ENCODE results near the gene SMARCB1.

SMARCB1 gene

GRCh38 chr22:23779731-23780130 is 7.0 kb upstream of the SMARCB1 start:
- H3K36me3 Mint-ChIP-seq = no peaks in the 10 kb centered on the region
- no peak for DNase-seq
- H3K4me3 Mint-ChIP-seq = no peak overlapping the region
- H3K27ac Mint-ChIP-seq = no peak overlapping the region
- H3K9me3 Mint-ChIP-seq = no peaks in the 10 kb centered on the region
- CTCF ChIA-PET = no interaction called here
- H3K27me3 Mint-ChIP-seq = peaks cover 20% of the 10 kb centered on the region
- peaks cover 10% of the 10 kb centered on the region for H3K4me1 Mint-ChIP-seq

DNA sequence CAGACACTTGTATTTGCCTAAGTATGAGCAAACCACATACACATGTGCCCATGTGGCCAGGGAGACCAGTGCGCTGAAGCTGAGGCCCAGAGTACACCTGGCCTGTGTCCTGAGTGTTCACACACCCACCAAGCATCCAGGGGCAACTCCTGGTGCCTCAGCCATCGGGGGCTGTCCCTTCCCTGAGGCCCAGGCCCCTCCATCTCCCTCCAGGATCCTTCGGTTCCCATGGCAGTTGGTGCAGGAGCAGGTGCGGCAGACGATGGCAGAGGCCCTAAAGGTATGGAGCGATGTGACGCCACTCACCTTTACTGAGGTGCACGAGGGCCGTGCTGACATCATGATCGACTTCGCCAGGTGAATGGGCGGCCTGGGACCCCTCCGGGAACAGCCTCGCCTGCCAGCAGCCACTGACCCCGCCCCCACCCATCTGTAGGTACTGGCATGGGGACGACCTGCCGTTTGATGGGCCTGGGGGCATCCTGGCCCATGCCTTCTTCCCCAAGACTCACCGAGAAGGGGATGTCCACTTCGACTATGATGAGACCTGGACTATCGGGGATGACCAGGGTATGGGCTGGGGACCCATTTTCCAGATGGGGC is 6.5 kb upstream of the SMARCB1 start:
- Mint-ChIP-seq H3K27me3 (peaks cover 15% of the 10 kb centered on the region), H3K9me3 (no peaks in the 10 kb centered on the region)

GRCh38 chr22:23781065-23781464 is 5.7 kb upstream of the SMARCB1 start:
- H3K36me3 Mint-ChIP-seq = no peaks in the 10 kb centered on the region
- CTCF ChIA-PET = interaction anchor here (0.6 to 1.6 kb wide), 2 partner anchors 10 to 22 kb away, joined by 3 to 4 read pairs; no protein-coding TSS in a partner anchor
- no peak overlapping the region for H3K4me3 Mint-ChIP-seq
- H3K9me3 Mint-ChIP-seq = no peaks in the 10 kb centered on the region
- peaks cover 7% of the 10 kb centered on the region for H3K27me3 Mint-ChIP-seq
- no peak overlapping the region for H3K27ac Mint-ChIP-seq
- peaks cover 14% of the 10 kb centered on the region for H3K4me1 Mint-ChIP-seq
- no peak for DNase-seq

More for the DNA sequence above, 6.5 kb upstream of the SMARCB1 start:
- no peak overlapping the region for H3K4me3 Mint-ChIP-seq
- H3K36me3 Mint-ChIP-seq = no peaks in the 10 kb centered on the region
- CTCF ChIA-PET = interaction anchor here (1.6 kb wide), 1 partner anchor 9 kb away, joined by 4 read pairs; no protein-coding TSS in a partner anchor
- H3K27ac Mint-ChIP-seq = no peak overlapping the region
- peaks cover 10% of the 10 kb centered on the region for H3K4me1 Mint-ChIP-seq
- no peak for DNase-seq

DNA sequence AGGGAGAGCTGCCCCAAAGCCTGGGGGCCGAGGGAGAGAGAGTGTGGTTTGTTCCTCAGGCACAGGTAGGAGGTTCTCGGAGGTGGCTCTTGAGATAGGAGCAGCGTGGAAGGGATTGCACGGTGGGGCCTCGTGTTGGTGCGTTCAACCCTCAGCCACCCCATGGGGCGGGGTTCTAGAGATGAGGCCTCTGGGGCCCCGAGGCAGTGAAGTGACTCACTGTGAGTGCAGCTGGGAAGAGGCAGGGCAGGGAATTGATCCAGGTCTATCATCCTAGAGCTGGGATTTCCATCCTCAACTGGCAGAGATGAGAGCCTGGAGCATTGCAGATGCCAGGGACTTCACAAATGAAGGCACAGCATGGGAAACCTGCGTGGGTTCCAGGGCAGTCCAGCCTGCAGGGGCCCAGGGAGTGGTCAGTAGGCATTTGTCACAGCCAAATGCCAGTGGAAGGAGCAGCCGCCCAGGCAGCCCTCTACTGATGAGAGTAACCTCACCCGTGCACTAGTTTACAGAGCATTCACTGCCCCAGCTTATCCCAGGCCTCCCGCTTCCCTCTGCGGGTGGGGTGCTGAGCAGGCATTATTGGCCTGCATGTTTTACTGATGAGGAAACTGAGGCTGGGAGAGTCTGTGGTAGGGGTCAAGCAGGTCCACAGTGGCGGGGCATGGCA is 5.1 kb upstream of the SMARCB1 start:
- Mint-ChIP-seq H3K9me3 (no peaks in the 10 kb centered on the region), H3K4me1 (peaks cover 20% of the 10 kb centered on the region), H3K27me3 (peaks cover 6% of the 10 kb centered on the region), H3K36me3 (no peaks in the 10 kb centered on the region), H3K4me3 (no peak overlapping the region), H3K27ac (no peak overlapping the region)
- CTCF ChIA-PET = interaction anchor here (1.6 kb wide), 1 partner anchor 10 kb away, joined by 4 read pairs; no protein-coding TSS in a partner anchor
- DNase-seq = no peak

GRCh38 chr22:23782252-23782651 is 4.5 kb upstream of the SMARCB1 start:
- no peaks in the 10 kb centered on the region for H3K36me3 Mint-ChIP-seq
- H3K27ac Mint-ChIP-seq = no peak overlapping the region
- no peaks in the 10 kb centered on the region for H3K9me3 Mint-ChIP-seq
- peaks cover 21% of the 10 kb centered on the region for H3K4me1 Mint-ChIP-seq
- no peak overlapping the region for H3K4me3 Mint-ChIP-seq
- no peak for DNase-seq
- CTCF ChIA-PET = no interaction called here
- H3K27me3 Mint-ChIP-seq = peaks cover 6% of the 10 kb centered on the region

DNA sequence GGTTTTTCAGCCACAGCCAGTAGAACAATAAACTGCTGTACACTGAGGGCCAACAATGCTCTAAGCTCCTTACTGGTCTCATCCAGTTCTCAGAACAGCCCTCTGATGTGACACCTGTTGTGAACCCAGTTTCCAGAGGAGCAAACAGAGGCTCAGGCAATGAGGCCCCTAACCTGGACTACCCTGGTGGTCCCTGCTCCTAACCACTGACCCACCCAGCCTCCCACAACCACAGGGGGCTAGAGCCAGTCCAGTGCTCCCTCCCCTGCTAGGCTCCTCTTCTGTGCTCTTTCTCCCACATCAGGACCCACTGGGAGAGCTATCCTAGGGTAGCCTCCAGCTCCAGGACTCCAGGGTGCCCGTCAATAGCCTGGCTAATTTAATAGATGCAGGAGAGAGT is 4.1 kb upstream of the SMARCB1 start:
- Mint-ChIP-seq H3K4me1 (peaks cover 25% of the 10 kb centered on the region), H3K4me3 (no peak overlapping the region), H3K36me3 (no peaks in the 10 kb centered on the region), H3K9me3 (no peaks in the 10 kb centered on the region), H3K27ac (no peak overlapping the region), H3K27me3 (peaks cover 6% of the 10 kb centered on the region)
- CTCF ChIA-PET = no interaction called here
- DNase-seq = no peak

GRCh38 chr22:23783265-23784150 is 3.3 kb upstream of the SMARCB1 start:
- DNase-seq = no peak
- no peaks in the 10 kb centered on the region for H3K36me3 Mint-ChIP-seq
- peaks cover 6% of the 10 kb centered on the region for H3K27me3 Mint-ChIP-seq
- H3K9me3 Mint-ChIP-seq = no peaks in the 10 kb centered on the region
- peaks cover 32% of the 10 kb centered on the region for H3K4me1 Mint-ChIP-seq
- no peak overlapping the region for H3K4me3 Mint-ChIP-seq
- no peak overlapping the region for H3K27ac Mint-ChIP-seq
- CTCF ChIA-PET = no interaction called here

DNA sequence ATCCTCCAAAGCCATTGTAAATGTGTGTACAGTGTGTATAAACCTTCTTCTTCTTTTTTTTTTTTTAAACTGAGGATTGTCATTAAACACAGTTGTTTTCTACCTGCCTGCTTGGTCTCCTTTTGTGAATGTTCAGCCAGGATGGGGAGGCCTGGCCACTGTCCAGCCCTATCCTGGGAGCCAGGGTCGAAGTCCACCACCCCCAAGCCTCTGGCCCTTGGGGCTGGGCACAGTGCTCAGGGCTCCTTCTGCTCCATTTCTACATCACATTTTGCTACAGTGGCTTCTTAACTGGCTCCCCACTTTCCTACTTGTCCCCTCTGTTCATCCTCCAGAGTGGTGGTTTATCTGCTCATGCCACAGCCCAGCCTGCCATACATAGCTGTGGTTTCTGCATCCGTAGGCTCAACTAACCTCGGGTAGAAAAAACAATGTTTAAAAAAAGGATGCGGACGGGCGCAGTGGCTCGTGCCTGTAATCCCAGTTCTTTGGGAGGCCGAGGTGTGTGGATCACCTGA is 2.5 kb upstream of the SMARCB1 start:
- peaks cover 36% of the 10 kb centered on the region for H3K4me1 Mint-ChIP-seq
- H3K27ac Mint-ChIP-seq = peak overlapping the region; percentile 50
- peaks cover 6% of the 10 kb centered on the region for H3K27me3 Mint-ChIP-seq
- peaks cover 2% of the 10 kb centered on the region for H3K36me3 Mint-ChIP-seq
- no peaks in the 10 kb centered on the region for H3K9me3 Mint-ChIP-seq
- CTCF ChIA-PET = no interaction called here
- DNase-seq = peak; percentile 50
- no peak overlapping the region for H3K4me3 Mint-ChIP-seq

DNA sequence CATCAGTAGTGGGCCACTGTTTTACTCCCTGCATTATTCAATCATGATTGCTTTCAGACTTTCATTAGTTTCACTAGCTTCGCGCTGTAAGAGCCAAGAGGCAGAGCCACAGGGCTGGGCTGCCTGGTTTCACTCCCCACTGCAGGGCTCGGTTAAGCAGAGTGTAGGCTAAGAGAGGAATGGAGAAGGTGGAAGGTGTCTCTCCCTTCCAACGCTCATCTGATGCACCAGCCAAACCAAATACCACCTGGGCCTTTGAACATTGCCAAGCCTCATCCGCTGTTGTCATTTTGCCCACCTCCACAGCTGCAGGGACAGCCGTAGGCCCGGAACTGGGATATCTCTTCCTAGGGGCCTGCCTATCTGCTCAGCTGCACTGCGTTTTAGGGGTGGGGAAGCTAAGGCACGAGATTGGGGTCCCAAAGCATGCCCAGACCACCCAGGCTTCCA is 480 bp upstream of the SMARCB1 start:
- peaks cover 43% of the 10 kb centered on the region for H3K4me1 Mint-ChIP-seq
- H3K4me3 Mint-ChIP-seq = peak overlapping the region; percentile 89
- H3K36me3 Mint-ChIP-seq = peaks cover 8% of the 10 kb centered on the region
- peaks cover 6% of the 10 kb centered on the region for H3K27me3 Mint-ChIP-seq
- CTCF ChIA-PET = interaction anchor here (0.7 to 1.5 kb wide), 5 partner anchors 8 to 107 kb away, joined by 3 to 7 read pairs (median 3); partner anchors contain the start of gene DERL3
- H3K27ac Mint-ChIP-seq = peak overlapping the region; percentile 96
- DNase-seq = peak; percentile 46
- H3K9me3 Mint-ChIP-seq = no peaks in the 10 kb centered on the region

- no peaks in the 10 kb centered on the region for H3K9me3 Mint-ChIP-seq
- no peaks in the 10 kb centered on the region for H3K27me3 Mint-ChIP-seq
- peak overlapping the region; percentile 89 for H3K4me3 Mint-ChIP-seq
- peaks cover 50% of the 10 kb centered on the region for H3K4me1 Mint-ChIP-seq
- CTCF ChIA-PET = interaction anchor here (0.6 to 1.5 kb wide), 2 partner anchors 19 to 51 kb away, joined by 3 read pairs; partner anchors contain the start of gene DERL3
- H3K27ac Mint-ChIP-seq = peak overlapping the region; percentile 96
- peaks cover 13% of the 10 kb centered on the region for H3K36me3 Mint-ChIP-seq
- DNase-seq = no peak
These were observed 782 bp downstream of the SMARCB1 start for GRCh38 chr22:23787600-23787896.

GRCh38 chr22:23787910-23788309 is 1.1 kb downstream of the SMARCB1 start:
- Mint-ChIP-seq H3K4me1 (peaks cover 53% of the 10 kb centered on the region), H3K27me3 (no peaks in the 10 kb centered on the region)

DNA sequence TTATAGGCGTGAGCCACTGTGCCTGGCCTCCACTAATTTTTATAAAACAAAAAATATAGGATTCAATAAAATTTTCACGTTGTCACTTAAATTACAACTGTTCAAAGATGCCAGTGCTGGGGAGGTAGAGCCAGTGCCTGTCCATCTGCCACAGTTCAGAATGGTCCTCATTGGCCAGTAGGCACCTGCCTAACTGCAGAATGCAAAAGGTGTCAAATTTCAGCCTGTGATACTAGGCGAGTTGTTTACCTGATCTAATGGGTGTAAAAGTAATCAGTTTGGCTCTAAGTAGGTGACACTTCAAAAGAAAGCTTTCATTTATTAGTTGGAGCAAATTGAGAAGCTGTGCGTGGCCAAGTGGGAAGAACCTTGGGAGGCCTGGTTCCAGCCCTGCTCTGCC is 2.4 kb downstream of the SMARCB1 start:
- Mint-ChIP-seq H3K27ac (no peak overlapping the region), H3K36me3 (peaks cover 21% of the 10 kb centered on the region), H3K4me3 (no peak overlapping the region), H3K27me3 (no peaks in the 10 kb centered on the region), H3K4me1 (peaks cover 51% of the 10 kb centered on the region), H3K9me3 (no peaks in the 10 kb centered on the region)
- DNase-seq = no peak
- CTCF ChIA-PET = interaction anchor here (0.9 kb wide), 1 partner anchor 21 kb away, joined by 3 read pairs; the partner anchor contains the start of gene CHCHD10

More at GRCh38 chr22:23787910-23788309, 1.1 kb downstream of the SMARCB1 start:
- Mint-ChIP-seq H3K4me3 (peak overlapping the region; percentile 89), H3K36me3 (peaks cover 14% of the 10 kb centered on the region), H3K27ac (peak overlapping the region; percentile 96), H3K9me3 (no peaks in the 10 kb centered on the region)
- no peak for DNase-seq
- CTCF ChIA-PET = interaction anchor here (0.6 kb wide), 2 partner anchors 19 to 59 kb away, joined by 3 read pairs; no protein-coding TSS in a partner anchor

DNA sequence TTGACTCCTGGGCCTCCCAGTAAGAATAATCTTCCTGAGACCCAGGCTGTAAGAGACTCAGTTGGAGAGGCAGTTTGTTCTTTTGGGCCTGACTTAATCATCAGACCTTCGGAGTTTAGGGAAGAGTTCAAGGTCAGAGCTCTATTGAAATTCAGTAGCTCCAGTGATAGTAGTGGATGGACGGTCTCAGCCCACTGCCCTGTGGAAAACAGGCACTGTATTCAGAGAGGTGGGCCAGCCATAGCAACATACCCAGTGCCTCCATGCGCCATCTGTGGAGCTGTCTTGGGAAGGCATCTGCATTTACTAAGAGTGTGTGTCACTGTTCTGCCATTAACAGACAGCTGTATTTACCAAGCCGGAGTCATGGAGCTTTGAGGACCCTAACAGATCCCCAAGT is 2.9 kb downstream of the SMARCB1 start:
- no peak for DNase-seq
- peaks cover 21% of the 10 kb centered on the region for H3K36me3 Mint-ChIP-seq
- CTCF ChIA-PET = interaction anchor here (0.9 kb wide), 1 partner anchor 22 kb away, joined by 3 read pairs; the partner anchor contains the start of gene CHCHD10
- peaks cover 46% of the 10 kb centered on the region for H3K4me1 Mint-ChIP-seq
- H3K4me3 Mint-ChIP-seq = no peak overlapping the region
- H3K9me3 Mint-ChIP-seq = no peaks in the 10 kb centered on the region
- no peak overlapping the region for H3K27ac Mint-ChIP-seq
- no peaks in the 10 kb centered on the region for H3K27me3 Mint-ChIP-seq

Measured in activated naive CD4-positive, alpha-beta T cell treated with anti-CD3 and anti-CD28 coated beads, Interleukin-2, amount 10 ng/mL, durations not matched to agents 7 days and 5 days (primary cell).